Stimulated activated CD4-positive, alpha-beta T cell treated with anti-CD3 and anti-CD28 coated beads, Interleukin-12 subunit alpha, Interleukin-12 subunit beta, amount 100 ng/mL, for 24 hours (primary cell): ENCODE data around the gene ZBTB16.
"Not testable (repeated sequence)": the region's sequence is repeated elsewhere in the genome, so short reads cannot be mapped to it uniquely, and the experiment has no call there.

Experiments used
- DNase-seq, 2 experiments: peaks; one replicate each; pipeline ENCODE4 v3.0.0-alpha.2; 2020; ENCODE audit warnings: low read depth in 2 of 2

The ZBTB16 gene

GRCh38 chr11:114042234-114042633 lies 17.3 kb upstream of the ZBTB16 start:
- DNase-seq, result no peak

- no peak for DNase-seq
These were observed 15.3 kb upstream of the ZBTB16 start for GRCh38 chr11:114044042-114044871.

GRCh38 chr11:114047327-114047726 lies 12.2 kb upstream of the ZBTB16 start:
- DNase-seq, result no peak

GRCh38 chr11:114049050-114049449 lies 10.5 kb upstream of the ZBTB16 start:
- no peak for DNase-seq

- DNase-seq, result not testable (repeated sequence)
These were observed 9.7 kb upstream of the ZBTB16 start for GRCh38 chr11:114049766-114050165.

GRCh38 chr11:114050258-114050927 lies 9.1 kb upstream of the ZBTB16 start:
- DNase-seq, result no peak

GRCh38 chr11:114051558-114051957 lies 8.0 kb upstream of the ZBTB16 start:
- DNase-seq, result no peak

GRCh38 chr11:114052160-114052559 lies 7.4 kb upstream of the ZBTB16 start:
- DNase-seq, result no peak

GRCh38 chr11:114053406-114053805 lies 6.1 kb upstream of the ZBTB16 start:
- no peak for DNase-seq

GRCh38 chr11:114054806-114055205 lies 4.7 kb upstream of the ZBTB16 start:
- no peak for DNase-seq

GRCh38 chr11:114056409-114056808 lies 3.1 kb upstream of the ZBTB16 start:
- DNase-seq, result no peak

- DNase-seq, result no peak
These were observed 2.4 kb upstream of the ZBTB16 start for GRCh38 chr11:114057147-114057546.

GRCh38 chr11:114057605-114058004 lies 1.9 kb upstream of the ZBTB16 start:
- no peak for DNase-seq

- DNase-seq, result no peak
These were observed 1.3 kb upstream of the ZBTB16 start for GRCh38 chr11:114058026-114058706.

GRCh38 chr11:114058871-114059277 lies 637 bp upstream of the ZBTB16 start:
- no peak for DNase-seq

GRCh38 chr11:114059984-114060391 lies 477 bp downstream of the ZBTB16 start:
- DNase-seq, result peak in 1 of 2 experiments; percentile 25

- DNase-seq, result no peak
These were observed 1.0 kb downstream of the ZBTB16 start for GRCh38 chr11:114060392-114061047.

GRCh38 chr11:114061048-114061680 lies 1.7 kb downstream of the ZBTB16 start:
- no peak for DNase-seq

GRCh38 chr11:114061681-114062049 lies 2.2 kb downstream of the ZBTB16 start:
- DNase-seq, result no peak

- no peak for DNase-seq
These were observed 2.8 kb downstream of the ZBTB16 start for GRCh38 chr11:114062272-114062671.

- DNase-seq, result no peak
These were observed 3.8 kb downstream of the ZBTB16 start for GRCh38 chr11:114063149-114063828.
